ENCODE measurements around the gene MYCBP. TPM values are rescaled to one million over a fixed set of nuclear protein-coding genes. Genes with fewer than 3 reads are reported as not detected.

Gene MYCBP
- total and polyA plus RNA-seq, 2 of the 8 experiments (the other 6 are each of a cell fraction or from before 2014, with no cell fraction given), result 22.4 to 38.2 TPM

DNA sequence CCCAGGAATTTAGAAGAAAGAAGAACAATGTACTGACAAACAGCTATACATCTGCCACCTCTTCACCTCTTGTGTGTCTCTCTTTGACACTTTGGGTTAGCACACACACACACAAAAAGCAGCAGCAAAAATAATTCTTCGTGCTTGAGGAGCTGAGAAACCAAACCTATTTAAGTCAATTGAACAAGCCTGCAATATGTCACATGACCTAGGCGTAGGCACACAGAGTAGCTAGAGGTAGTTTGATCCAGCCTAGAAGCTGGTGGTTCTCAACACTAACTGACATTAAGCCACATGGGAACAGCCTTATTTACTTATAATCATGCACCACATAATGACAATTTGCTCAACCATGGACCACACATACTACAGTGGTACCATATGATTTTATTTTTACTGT, 45.8 kb downstream of the MYCBP start:
- Histone ChIP-seq H3K56ac (replicated peaks; ENCODE audit: insufficient read length, low read depth, low read length) (no peak overlapping the region), H3K36me3 (ENCODE audit: control insufficient read depth in 2 of 4, insufficient read depth in 4 of 4, low read length in 3 of 4) (no peaks in the 10 kb centered on the region), H3K4me3 (ENCODE audit: extremely low read depth in 1 of 4, insufficient read depth in 2 of 4, low read depth in 3 of 4, low read length in 4 of 4) (no peak overlapping the region), H3K27me3 (replicated peaks in 1 of 4; ENCODE audit: control insufficient read depth in 3 of 4, extremely low read depth in 1 of 4, insufficient read depth in 3 of 4, low read length in 3 of 4) (no peaks in the 10 kb centered on the region; a peak in 1 of 7 replicates), H2BK15ac (ENCODE audit: low read length) (no peak overlapping the region), H2AFZ (ENCODE audit: low read length) (no peak overlapping the region), H2BK120ac (replicated peaks; ENCODE audit: low read depth, low read length) (no peak overlapping the region), H4K8ac (ENCODE audit: extremely low read depth, insufficient read depth, low read length) (no peak overlapping the region), H3K18ac (ENCODE audit: extremely low read depth, low read length) (no peak overlapping the region), H3K23me2 (ENCODE audit: low read depth, low read length) (no peaks in the 10 kb centered on the region), H3K4me1 (replicated peaks in 1 of 4; ENCODE audit: control insufficient read depth in 3 of 4, insufficient read depth in 4 of 4, low read length in 3 of 4) (no peaks in the 10 kb centered on the region), H2AK5ac (ENCODE audit: low read depth, low read length) (no peak overlapping the region), H3K79me2 (ENCODE audit: control insufficient read depth in 1 of 2, insufficient read depth in 2 of 2, low read length in 2 of 2) (no peaks in the 10 kb centered on the region), H4K91ac (replicated peaks; ENCODE audit: insufficient read length, low read length) (no peak overlapping the region), H2BK12ac (ENCODE audit: low read depth, low read length) (no peak overlapping the region), H3K14ac (ENCODE audit: insufficient read length) (no peak overlapping the region), H2BK5ac (ENCODE audit: low read depth, low read length) (no peak overlapping the region), H4K5ac (ENCODE audit: insufficient read length, low read depth, low read length) (no peak overlapping the region), H3K23ac (ENCODE audit: insufficient read length) (no peak overlapping the region), H3K9ac (replicated peaks in 1 of 4; ENCODE audit: extremely low read depth in 1 of 4, low read depth in 3 of 4, low read length in 3 of 4) (no peak overlapping the region), H3K79me1 (ENCODE audit: low read depth, low read length) (no peaks in the 10 kb centered on the region), H3K27ac (ENCODE audit: low read depth, low read length) (no peak overlapping the region), H3K9me3 (ENCODE audit: insufficient read depth in 2 of 2, low read depth in 1 of 2, low read length in 1 of 2) (no peaks in the 10 kb centered on the region), H4K20me1 (replicated peaks in 1 of 2; ENCODE audit: control insufficient read depth in 1 of 2, insufficient read depth in 2 of 2, low read length in 2 of 2) (no peaks in the 10 kb centered on the region), H3K4me2 (ENCODE audit: insufficient read depth in 1 of 2, low read depth in 2 of 2, low read length in 2 of 2) (no peak overlapping the region), H3K4ac (replicated peaks; ENCODE audit: insufficient read length, low read depth, low read length) (no peak overlapping the region), H2BK20ac (ENCODE audit: low read length) (no peak overlapping the region)
- no peak for TF ChIP-seq RNF2 (IDR thresholded peaks at IDR 0.05; ENCODE audit: borderline replicate concordance, low read depth, low read length, missing control alignments, poor library complexity, severe bottlenecking)
- no peak for TF ChIP-seq TEAD4 (IDR thresholded peaks at IDR 0.05; ENCODE audit: low read depth, low read length)
- TF ChIP-seq GTF2F1 (IDR thresholded peaks at IDR 0.05; ENCODE audit: borderline replicate concordance, low read depth, low read length), result no peak
- no peak for TF ChIP-seq SAP30 (IDR thresholded peaks at IDR 0.05; ENCODE audit: insufficient read depth, insufficient replicate concordance, low read length)
- TF ChIP-seq, protein P1, sequence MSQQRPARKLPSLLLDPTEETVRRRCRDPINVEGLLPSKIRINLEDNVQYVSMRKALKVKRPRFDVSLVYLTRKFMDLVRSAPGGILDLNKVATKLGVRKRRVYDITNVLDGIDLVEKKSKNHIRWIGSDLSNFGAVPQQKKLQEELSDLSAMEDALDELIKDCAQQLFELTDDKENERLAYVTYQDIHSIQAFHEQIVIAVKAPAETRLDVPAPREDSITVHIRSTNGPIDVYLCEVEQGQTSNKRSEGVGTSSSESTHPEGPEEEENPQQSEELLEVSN (IDR thresholded peaks at IDR 0.05), result no peak
- no peak for TF ChIP-seq NANOG (IDR thresholded peaks at IDR 0.05; ENCODE audit: insufficient read depth, low read depth, low read length, poor library complexity, severe bottlenecking)
- no peak for TF ChIP-seq CTBP2 (IDR thresholded peaks at IDR 0.05; ENCODE audit: borderline replicate concordance, insufficient read depth, insufficient read length, low read length)
- DNase-seq (ENCODE audit: low read depth in 1 of 2, low spot score in 2 of 2) (no peak), FAIRE-seq (no peak)
- POLR2A ChIA-PET (ENCODE audit: partially characterized antibody), result interaction anchor here (0.6 to 1.0 kb wide), 3 partner anchors 8 to 816 kb away, joined by 3 to 4 read pairs (median 3); no protein-coding TSS in a partner anchor
- WGBS, 2 experiments (ENCODE audit: extremely low coverage in 1 of 2, insufficient coverage in 1 of 2, insufficient read length in 1 of 2, insufficient replicate concordance in 2 of 2, low coverage in 1 of 2, low lambda C conversion rate in 2 of 2, missing lambda C conversion rate in 1 of 2), result 84% methylated on average over 2 of the region's 2 CpGs; no CpG with 5 or more reads in 1 of the 2 experiments
- CTCF ChIA-PET (ENCODE audit: partially characterized antibody), result interaction anchor here (0.9 to 4.0 kb wide), 7 partner anchors 8 to 462 kb away, joined by 3 to 17 read pairs (median 4); no protein-coding TSS in a partner anchor
